ENCODE data around the gene TMEM134. TPM values are rescaled to one million over a fixed set of nuclear protein-coding genes. Genes with fewer than 3 reads are reported as not detected.

The TMEM134 gene
- total RNA-seq, 1 donor from 2014 or later: 87.5 TPM

DNA sequence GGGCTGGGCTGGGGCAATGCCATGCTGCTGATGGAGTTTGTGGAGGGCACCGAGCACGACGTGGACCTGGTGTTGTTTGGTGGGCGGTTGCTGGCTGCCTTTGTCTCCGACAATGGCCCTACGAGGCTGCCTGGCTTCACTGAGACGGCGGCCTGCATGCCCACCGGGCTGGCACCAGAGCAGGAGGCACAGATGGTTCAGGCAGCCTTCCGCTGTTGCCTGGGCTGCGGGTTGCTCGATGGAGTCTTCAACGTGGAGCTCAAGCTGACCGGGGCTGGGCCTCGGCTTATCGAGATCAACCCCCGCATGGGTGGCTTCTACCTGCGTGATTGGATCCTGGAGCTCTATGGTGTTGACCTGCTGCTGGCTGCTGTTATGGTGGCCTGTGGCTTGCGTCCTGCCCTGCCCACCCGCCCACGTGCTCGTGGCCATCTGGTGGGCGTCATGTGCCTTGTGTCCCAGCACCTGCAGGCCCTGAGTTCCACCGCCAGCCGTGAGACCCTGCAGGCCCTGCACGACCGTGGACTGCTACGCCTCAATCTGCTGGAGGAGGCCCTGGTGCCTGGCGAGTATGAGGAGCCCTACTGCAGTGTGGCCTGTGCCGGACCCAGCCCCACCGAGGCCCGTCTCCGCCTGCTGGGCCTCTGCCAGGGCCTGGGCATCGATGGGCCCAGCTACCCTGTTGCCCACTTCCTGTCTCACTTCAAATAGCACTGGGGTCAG lies 45.0 kb downstream of the TMEM134 start:
- H3K36me3 ChIP-seq: no peaks in the 10 kb centered on the region
- peaks cover 37% of the 10 kb centered on the region for H3K4me1 ChIP-seq
- H3K4me3 ChIP-seq: no peak overlapping the region
- no peak overlapping the region for H3K27ac ChIP-seq (replicated peaks)
- intact Hi-C loops (cut with micrococcal nuclease): no loop called here
- no peaks in the 10 kb centered on the region for H3K27me3 ChIP-seq (ENCODE audit: low read depth)
- no peaks in the 10 kb centered on the region for H3K9me3 ChIP-seq (replicated peaks)
- TF ChIP-seq, protein P1, sequence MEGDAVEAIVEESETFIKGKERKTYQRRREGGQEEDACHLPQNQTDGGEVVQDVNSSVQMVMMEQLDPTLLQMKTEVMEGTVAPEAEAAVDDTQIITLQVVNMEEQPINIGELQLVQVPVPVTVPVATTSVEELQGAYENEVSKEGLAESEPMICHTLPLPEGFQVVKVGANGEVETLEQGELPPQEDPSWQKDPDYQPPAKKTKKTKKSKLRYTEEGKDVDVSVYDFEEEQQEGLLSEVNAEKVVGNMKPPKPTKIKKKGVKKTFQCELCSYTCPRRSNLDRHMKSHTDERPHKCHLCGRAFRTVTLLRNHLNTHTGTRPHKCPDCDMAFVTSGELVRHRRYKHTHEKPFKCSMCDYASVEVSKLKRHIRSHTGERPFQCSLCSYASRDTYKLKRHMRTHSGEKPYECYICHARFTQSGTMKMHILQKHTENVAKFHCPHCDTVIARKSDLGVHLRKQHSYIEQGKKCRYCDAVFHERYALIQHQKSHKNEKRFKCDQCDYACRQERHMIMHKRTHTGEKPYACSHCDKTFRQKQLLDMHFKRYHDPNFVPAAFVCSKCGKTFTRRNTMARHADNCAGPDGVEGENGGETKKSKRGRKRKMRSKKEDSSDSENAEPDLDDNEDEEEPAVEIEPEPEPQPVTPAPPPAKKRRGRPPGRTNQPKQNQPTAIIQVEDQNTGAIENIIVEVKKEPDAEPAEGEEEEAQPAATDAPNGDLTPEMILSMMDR (IDR thresholded peaks at IDR 0.05; ENCODE audit: borderline replicate concordance): no peak
- no peak for DNase-seq

- no peaks in the 10 kb centered on the region for H3K36me3 ChIP-seq
- H3K27ac ChIP-seq (replicated peaks): no peak overlapping the region
- no peak overlapping the region for H3K4me3 ChIP-seq
- H3K9me3 ChIP-seq (replicated peaks): no peaks in the 10 kb centered on the region
- H3K27me3 ChIP-seq (ENCODE audit: low read depth): no peaks in the 10 kb centered on the region
- H3K4me1 ChIP-seq: peaks cover 37% of the 10 kb centered on the region
- TF ChIP-seq, protein P1 (IDR thresholded peaks at IDR 0.05; ENCODE audit: borderline replicate concordance): no peak
- no peak for DNase-seq
- intact Hi-C loops (cut with micrococcal nuclease): no loop called here
Observed at GRCh38 chr11:67423466-67423865, 45.6 kb downstream of the TMEM134 start.

DNA sequence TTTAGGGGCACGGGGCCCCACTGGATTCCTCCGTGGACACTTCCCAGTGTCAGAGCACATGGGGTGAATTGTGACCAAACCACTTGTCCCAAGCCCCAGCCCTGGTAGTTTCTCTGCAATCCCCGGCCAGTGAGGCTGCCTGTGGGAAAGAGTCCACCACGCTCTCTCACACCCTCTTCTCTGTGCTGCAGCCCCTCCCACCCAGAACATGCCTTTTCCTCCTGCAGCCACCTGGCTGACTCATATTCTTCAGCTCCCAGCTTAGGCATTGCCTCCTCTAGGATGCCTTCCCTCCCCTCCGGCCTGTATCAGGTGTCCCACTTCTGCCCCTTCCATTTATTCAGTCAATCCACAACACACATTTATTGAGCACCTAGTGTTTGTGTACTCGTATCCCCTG lies 46.2 kb downstream of the TMEM134 start:
- Histone ChIP-seq H3K36me3 (no peaks in the 10 kb centered on the region), H3K4me3 (no peak overlapping the region), H3K27me3 (ENCODE audit: low read depth) (no peaks in the 10 kb centered on the region), H3K27ac (replicated peaks) (no peak overlapping the region), H3K4me1 (peaks cover 38% of the 10 kb centered on the region), H3K9me3 (replicated peaks) (no peaks in the 10 kb centered on the region)
- DNase-seq: no peak
- intact Hi-C loops (cut with micrococcal nuclease): no loop called here
- TF ChIP-seq, protein P1 (IDR thresholded peaks at IDR 0.05; ENCODE audit: borderline replicate concordance): no peak

DNA sequence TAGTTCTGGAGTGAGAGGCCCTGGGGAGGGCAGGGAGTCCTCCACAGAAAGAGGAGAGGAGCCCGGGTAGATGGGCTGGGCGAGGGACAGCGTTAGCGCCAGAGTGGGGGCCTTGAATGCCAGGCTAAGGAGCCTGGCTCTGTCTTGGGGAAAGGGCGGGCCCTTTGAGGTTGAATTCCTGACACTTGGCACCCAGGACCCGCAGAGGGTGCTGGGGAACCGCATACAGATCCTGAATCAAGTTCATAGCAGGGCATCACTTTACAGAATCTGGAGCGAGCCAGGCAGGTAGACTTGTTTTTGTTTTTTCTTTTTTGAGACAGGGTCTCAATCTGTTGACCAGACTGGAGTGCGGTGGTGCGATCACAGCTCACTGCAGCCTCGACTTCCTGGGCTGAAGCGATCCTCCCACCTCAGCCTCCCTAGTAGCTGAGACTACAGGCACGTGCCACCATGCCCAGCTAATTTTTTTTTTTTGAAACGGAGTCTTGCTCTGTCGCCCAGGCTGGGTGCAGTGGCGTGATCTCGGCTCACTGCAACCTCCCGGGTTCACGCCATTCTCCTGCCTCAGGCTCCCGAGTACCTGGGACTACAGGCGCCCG lies 47.5 kb downstream of the TMEM134 start:
- no peaks in the 10 kb centered on the region for H3K27me3 ChIP-seq (ENCODE audit: low read depth)
- H3K9me3 ChIP-seq (replicated peaks): no peaks in the 10 kb centered on the region
- DNase-seq: no peak
- peaks cover 44% of the 10 kb centered on the region for H3K4me1 ChIP-seq
- intact Hi-C loops (cut with micrococcal nuclease): no loop called here
- no peaks in the 10 kb centered on the region for H3K36me3 ChIP-seq
- H3K27ac ChIP-seq (replicated peaks): peak overlapping the region; percentile 92
- H3K4me3 ChIP-seq: peak overlapping the region; percentile 69
- TF ChIP-seq, protein P1 (IDR thresholded peaks at IDR 0.05; ENCODE audit: borderline replicate concordance): no peak

GRCh38 chr11:67420646-67421429 lies 48.2 kb downstream of the TMEM134 start:
- intact Hi-C loops (cut with micrococcal nuclease): no loop called here
- peaks cover 50% of the 10 kb centered on the region for H3K4me1 ChIP-seq
- H3K36me3 ChIP-seq: no peaks in the 10 kb centered on the region
- H3K4me3 ChIP-seq: peak overlapping the region; percentile 69
- TF ChIP-seq, protein P1 (IDR thresholded peaks at IDR 0.05; ENCODE audit: borderline replicate concordance): peak; percentile 15
- H3K27ac ChIP-seq (replicated peaks): peak overlapping the region; percentile 92
- H3K9me3 ChIP-seq (replicated peaks): no peaks in the 10 kb centered on the region
- H3K27me3 ChIP-seq (ENCODE audit: low read depth): no peaks in the 10 kb centered on the region
- DNase-seq: peak; percentile 97
